HG03196 (cell line): Measurements from ENCODE around the gene TSPAN7.

Experiments used
- ATAC-seq: cut with Tn5 transposase; IDR thresholded peaks from one replicate; pipeline ENCODE4 v1.9.1; 2021; ENCODE audit not compliant: unreplicated experiment

TSPAN7 gene

DNA sequence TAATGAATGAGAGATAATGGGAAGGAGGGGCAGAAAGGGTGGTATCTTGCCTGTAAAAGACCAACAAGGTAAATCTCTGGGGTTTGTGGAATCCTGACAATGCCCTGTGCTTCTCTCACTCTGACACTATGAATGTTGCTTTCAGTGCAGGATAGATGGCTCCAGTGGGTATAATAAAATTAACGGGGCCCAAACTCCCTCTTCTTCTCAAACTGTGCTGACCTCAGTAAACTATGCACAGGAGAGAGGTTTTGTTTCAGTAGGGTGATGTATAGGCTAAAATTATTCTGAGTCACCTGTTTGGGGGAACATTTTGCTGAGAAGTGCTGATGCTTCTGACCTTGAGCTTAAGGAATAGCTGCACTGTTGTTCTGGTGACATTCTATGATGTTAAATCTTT is 82.6 kb downstream of the TSPAN7 start:
- no peak for ATAC-seq

DNA sequence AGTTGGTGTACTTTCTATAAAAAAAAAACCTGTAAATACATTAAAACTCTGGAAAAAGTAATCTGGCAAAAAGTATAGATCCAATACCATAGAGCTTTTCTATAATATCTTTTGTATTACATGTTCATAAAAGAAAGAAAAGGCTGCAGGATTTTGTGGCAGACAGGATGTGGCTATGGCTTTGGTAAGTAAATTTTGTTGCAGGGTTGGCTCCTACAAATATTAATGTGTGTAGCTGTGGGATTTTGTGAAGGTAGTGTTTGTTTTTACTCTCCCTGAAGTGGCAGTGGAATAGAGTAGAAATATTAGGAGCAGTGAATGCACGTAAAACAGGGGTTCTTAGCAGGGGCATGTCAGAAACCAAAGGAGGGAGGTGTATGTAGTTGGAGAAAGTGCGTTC is 84.8 kb downstream of the TSPAN7 start:
- ATAC-seq: no peak

DNA sequence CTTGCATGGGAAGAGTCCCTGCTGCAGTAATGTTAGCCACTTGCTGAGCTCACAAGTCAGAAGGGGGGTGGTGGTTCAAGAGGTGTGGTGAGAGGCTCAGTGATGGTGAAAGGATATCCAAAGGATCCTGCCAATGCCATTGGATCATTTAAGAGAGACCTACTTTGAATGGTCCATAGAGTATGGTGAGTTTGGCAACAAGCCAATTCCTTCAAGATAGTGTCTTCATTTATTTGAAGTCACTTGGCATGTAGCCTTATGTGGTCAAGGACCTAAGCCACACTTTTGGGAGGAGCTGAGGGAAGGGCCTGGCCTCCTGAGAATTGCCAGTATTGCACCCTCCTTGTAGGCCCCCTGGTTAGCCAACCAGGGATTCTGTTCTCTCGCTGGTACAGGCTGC is 87.9 kb downstream of the TSPAN7 start:
- ATAC-seq: no peak

DNA sequence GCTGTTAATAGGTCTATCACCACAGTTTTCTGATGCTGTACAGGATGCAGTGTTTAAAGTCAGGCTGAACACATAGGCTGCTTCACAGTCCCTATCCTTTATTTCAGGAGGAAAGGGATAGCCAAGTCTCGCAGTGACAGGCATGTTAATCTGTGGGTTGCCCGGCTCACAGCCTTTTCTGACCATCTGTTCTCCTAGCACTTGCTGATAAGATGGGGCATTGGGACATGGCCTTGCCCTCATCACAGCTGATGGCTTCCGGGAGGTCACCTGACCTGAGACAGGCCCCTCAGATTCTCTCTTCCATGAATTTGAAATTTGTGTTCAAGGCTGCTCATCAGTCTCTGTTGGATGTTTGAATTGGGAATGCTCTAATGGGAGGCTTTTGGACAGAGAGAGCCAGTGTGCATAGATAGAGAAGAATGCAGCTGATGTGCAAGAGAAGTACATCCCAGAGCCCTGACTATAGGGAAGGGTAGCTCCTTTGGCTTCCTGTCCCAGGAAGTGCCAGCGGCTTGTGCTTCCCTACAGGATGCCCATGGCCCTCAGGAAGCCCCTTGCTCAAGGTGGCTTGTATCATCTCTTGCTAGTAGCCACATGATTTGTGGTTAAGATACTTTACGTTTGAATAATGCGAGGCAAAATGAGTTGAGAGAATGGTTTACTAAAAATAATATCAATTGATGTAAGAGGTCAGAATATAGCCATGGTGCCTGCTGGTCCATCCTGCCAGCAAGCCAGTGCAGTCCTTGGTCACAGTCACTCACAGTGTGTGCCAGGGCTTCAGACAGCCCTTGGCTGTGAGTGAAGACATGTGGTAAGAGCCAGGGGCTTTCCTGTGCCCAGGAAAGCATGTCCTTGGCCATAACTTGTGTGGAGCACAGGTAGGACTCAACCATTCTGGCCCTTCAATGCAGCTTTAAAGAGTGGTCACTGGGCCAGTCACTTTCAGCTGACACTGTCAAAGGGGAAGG is 88.6 kb downstream of the TSPAN7 start:
- ATAC-seq: no peak

DNA sequence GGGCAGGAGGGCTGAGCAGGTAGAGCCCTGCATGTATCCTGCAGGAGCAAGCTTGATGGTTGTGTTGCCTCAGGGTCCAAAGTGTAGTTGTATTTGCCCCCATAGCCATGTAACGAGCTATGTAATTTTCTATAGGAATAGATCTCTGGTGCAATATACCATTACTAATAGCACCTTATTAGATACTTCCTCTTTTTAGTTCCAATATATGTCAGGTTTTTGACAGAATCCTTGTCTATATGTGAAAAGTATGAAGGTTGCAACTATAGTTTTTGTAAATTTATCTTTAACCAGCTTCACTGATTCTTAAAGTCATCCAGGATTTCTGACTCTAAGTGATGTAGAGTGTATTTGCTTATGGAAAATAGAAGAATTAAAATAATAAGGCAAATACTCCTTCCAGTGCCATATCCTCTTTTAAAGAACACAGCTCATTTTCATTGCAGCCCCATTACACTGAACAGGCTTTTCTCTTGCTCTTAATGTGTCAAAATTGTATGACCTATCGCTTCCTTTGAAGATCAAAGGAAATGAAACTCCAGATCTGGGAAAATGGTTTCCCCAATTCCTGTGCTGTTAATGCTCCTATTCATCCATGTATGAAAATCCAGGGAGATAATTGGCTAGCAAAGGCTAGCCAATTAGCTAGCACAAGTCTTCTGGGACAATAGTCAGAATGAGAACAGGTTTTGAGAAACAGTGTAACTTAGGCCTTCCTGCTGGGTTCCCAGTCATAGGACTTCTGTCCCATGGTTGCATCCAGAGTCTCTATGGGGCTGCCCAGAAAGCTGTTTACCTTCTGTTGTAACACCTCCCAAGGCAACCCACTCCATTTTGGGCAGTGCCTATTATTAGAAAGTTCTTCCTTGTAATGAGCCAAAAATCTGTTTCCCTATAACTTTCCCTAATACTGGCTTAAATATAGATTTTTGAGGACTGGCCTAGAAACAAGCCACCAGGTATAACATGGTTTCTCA is 90.6 kb downstream of the TSPAN7 start:
- no peak for ATAC-seq

DNA sequence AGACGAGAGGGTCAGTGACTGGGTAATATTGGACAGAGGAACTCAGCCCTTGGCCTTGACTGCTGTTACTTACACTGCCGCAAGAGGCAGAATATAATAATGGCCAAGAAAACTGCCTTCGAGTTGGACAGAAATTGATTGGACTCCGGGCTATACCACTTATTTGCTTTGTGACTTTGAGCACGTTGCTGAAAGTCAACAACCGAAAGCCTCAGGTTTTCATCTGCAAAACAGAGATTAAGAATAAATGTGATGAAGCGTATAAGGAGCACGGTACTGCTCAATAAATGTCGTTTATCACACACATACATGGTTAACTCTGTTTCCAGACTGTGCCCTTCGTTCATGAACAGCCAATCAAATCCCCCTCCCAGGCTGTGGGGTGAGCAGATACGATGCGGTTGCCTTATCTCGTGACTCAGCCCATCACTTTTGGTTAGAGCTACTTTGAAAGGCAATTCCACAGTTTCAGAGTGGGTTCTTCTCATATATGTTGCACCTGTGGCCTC is 91.6 kb downstream of the TSPAN7 start:
- ATAC-seq: no peak

DNA sequence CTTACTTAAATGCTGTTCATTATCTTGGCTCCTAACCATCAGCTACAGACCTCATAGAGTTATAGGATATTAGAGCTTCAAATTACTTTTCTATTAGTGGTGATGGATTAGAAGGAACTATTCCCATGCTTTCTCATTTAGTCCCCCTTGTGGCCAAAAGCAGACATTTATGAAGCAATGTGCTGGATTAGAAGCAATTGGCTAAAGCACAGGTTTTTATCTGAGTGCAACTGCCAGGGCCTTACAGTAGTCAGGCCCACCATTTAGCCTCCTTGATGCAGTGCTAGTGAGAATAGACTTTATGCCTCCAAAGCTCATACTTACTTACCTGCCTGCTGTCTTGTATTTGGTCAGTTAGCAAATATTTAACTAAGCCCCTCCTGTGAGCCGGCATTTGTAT is 93.0 kb downstream of the TSPAN7 start:
- ATAC-seq: no peak

DNA sequence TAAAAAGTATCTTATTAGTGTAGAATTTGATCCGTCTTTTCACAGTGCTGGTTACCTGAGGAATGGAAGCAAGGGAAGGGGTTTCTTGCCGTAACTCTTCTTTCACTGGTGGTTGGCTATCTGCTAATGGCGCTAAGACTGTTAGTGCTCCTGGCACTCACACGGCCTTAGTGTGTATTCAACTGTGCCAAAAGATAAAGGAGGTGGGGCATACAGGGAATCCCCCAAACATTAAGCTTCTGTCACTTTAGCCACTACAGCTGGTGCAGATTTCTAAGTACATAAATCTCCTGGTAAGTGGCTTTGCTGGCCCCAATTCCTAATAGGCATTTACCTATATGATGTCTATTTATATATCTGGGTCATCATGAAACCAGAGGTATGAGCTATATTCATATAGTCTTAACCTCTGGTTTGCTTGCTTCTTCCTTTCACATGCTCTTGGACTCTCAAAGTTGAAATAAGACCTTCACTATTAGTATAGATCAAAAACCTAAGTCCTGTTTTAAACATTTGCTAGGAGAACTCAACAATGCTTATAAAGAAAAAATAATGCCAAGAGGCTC is 95.1 kb downstream of the TSPAN7 start:
- no peak for ATAC-seq

DNA sequence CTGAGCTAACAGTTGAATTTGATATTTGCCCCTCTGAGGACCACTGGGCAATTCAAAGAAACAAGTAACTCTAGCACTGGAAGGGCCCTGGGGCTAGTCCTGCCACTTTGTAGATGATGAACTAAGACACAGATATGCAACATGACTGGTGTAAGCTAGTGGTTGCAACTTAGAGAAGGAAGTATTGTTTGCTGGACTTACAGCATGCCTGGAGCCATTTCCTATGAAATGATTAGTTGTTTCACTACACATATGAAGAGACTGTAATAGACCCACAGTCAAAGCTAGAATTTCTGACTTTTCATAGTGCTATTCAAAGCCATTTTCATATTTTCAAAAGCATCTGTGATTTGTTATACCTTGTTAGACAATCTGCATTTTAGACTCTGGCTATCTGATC is 96.2 kb downstream of the TSPAN7 start:
- no peak for ATAC-seq

DNA sequence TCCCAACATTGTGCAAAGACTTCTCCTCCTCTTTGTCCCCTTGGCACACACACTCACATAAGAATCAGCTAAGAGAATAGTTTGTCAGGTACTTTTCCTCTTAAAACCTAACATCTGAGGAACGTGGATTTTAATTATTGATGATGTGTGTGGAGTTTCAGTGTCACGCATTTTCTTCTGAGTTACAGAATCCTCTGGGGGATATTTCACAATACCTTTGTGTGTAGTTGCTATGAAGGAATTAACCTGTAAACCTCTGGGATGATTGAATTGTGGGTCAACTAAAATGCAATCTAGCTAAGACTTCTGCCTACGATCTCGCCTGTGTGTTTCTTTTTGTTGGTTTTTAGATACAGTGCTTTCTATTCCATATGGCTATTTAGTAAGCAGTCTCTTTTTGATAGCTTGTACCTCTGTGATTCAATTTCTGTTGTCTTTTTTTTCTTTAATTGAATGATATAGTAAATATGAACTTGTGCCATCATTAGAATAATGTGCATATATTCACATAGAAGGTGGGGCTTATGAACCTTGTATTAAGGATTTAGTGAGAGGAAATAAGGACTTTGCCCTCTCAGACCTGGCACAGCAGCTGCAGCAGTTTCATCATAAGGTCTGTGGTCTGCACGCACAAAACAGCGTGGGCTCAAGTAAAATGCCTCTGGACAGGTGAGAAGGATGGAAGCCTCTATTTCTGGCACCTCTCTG is 99.2 kb downstream of the TSPAN7 start:
- no peak for ATAC-seq

DNA sequence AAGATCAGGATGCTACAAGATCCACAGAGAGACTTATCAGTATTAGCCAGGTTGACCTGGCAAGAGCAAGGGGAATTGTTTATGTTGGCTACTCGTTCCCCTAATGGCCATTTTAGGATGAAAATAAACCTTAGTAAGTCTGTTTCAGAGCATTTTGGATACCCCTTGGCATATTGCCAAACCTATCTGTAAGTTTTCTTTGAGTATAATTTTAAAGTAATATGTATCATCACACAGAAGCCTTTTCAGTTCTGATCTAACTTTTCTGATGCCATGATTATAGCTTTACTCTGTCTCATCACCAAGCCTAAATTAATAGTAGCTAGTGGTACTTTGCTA is 99.7 kb downstream of the TSPAN7 start:
- no peak for ATAC-seq

DNA sequence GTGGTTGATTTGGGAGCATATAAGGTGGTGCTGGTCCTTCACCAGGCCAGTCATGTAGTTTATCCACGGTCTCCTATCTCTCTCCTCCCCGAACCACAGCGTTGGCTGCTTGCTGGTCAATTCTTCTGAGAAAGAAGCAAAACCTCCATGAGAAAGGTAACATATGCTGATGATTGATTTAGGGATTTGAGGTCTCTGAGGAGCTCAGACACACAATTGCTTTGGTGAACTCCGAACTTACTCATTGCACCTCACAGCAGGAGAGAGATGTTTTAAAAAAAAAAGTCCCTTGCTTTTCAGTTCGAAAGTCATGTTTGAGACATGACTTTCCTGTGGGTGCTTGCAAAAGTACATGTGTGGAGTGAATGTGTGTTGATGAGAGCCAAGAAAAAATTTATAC is 100.2 kb downstream of the TSPAN7 start:
- ATAC-seq: no peak

DNA sequence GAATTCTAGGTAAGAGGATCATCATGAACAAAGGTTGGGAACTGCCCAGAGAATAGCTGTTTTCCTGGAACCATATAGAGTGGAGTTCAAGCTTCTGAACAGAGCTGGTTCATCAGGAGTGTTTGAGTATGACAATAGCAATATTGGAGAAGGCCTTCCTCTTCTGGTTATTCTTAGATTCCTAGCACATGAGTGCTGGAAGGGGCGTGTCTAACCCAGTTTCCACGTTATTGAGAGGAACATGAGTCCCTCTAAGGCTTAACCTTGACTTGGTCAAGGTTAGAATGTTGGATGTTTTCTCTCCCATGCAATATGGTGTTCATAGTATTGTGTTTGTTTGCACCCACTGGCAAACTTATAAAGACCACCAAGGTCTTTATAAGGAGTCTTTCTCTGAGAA is 101.3 kb downstream of the TSPAN7 start:
- no peak for ATAC-seq

DNA sequence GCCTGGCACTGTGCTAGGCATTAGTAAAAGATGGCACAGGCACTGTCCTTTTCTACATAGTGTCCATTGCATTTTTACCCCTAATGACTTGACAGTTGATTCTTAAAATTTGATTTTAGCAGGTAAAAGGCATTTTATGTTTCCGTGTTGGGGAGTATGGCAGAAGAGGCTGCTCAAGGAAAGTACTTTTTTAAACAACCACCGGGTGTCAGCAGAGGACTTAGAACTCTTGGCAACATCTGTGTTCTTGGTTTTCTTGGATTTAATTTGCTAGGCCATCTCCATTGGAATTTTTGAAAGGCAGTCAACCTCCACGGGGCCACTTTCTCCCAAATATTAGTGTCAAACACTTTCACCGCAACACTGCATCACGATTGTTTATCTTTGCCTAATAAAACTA is 102.9 kb downstream of the TSPAN7 start:
- ATAC-seq: no peak

DNA sequence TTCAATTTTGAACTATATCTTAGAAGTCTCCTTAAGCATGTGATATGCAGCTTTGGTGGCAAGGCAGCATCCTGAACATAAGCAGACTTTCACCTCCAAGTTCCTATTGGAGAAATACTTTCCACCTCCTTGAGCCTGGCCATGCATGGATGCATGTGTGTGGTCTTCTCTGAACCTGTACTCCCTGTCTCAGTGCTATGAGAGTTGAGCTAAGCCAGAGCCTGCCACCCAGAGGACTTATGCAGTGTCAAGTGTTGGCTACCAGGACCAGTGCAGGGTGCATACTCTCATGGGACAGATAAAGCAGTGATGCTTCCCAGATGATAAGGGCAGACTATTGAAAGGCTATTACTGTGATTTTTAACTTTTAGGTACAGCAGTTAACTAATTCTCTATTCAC is 105.6 kb downstream of the TSPAN7 start:
- no peak for ATAC-seq

DNA sequence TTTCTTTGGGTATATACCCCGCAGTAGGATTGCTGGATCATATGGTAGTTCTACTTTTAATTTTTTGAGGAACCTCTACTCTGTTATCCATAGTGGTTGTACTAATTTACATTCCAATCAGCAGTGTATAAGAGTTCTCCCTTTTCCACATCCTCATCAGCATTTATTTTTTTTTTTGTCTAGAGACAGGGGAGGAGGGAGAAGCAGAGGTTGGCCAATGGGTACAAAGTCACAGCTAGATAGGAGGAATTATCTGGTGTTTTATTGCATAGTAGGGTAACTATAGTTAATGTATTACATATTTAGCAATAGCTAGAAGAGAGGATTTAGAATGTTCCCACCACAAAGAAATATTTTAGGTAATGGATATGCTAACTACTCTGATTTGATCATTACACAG is 107.4 kb downstream of the TSPAN7 start:
- no peak for ATAC-seq

DNA sequence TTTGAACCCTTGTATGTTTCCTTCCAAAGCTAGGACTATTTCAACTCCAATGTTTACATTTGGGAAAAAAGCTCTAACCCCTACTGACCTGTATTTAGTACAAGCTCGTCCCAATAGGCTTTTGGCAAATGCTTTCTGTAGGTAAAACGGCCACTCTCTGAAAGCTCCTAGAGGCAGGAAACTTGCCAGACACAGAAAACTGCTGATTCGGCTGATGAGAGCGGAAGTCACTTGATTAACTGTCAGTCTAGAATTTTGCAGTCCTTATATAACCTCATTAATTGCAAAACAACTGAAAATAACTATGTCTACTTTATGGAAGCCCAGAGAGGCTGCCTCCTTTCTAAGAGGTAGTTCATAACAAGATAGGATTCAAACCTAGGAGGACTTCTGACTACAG is 108.1 kb downstream of the TSPAN7 start:
- no peak for ATAC-seq

DNA sequence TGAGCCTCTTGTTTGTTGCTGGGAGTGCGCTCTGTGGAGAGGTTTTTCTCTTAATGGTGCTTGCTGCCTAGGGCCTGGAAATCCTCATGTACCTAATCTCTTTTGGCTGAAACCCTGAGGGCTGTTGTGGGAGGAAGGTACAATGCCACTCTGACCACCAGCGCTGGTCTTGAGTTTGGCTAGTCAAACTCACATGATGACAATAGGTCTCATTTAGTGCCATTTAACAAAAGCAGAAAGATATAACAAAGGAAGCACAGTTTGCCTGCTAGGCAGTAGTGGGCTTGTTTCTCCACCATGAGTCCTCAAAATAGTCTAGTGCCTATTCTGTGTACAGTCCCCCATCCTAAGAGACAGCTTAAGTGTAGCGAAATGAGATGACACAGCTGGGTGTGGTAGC is 111.3 kb downstream of the TSPAN7 start:
- no peak for ATAC-seq

DNA sequence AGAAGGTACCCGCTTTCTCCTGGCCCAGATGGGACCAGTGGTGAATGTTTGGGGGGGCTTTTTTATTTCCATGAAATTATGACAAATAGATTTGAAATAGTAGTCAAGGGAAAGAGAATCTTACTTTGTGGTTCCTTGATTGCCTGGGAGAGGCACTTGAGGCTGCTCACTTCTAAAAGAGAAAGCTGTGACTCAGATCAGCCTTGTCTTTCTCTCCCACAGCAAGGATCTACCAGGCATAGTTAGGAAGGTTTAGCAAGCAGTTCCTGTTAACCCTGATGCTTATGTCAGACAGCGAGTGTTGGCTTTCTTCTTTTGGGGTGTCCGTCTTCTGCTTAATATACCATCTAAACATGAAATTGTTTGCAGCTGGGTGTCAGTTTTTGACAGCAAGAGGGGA is 114.5 kb downstream of the TSPAN7 start:
- ATAC-seq: no peak

DNA sequence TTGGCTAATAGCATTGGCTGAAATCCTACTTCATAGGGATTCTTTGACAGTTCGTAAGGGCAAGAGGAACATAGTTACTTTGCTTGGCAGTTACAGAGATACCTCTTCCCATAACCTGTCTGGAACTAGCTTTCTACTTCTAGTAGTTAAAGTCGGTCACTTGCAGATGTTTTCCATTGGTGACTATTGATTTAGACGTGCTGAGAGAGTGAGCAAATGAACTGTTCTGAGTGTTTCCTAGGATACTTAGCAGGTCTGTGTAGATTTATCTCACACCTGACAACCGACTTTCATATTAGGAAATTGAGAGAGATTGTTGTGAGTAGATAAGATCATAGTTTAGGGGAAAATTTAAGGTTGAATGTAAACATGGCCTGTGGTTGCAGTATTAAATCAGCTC is 116.8 kb downstream of the TSPAN7 start:
- no peak for ATAC-seq

DNA sequence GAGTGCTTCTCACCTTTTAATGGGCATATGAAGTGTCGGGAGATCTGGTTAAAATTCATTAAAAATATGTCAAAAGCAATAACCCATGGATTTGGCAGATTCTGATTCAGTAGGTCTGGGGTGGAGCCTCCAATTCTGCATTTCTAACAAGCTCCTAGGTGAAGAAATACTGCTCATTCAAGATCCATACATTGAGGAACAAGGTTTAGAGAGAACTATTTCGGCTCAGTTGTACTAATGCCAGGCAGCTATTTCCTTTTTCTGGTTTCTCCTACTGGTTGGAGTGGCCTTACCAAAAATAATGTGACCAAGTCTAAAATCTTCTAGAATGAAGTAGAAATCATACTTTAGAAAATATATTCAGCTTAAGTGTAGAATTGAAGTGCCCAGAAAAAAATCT is 117.5 kb downstream of the TSPAN7 start:
- no peak for ATAC-seq
